CMK (cell line): ENCODE measurements around the gene TMEM186.
"Not testable (repeated sequence)": the region's sequence is repeated elsewhere in the genome, so short reads cannot be mapped to it uniquely, and the experiment has no call there.

Source experiments
- DNase-seq: peaks from one replicate; pipeline ENCODE4 v3.0.0-alpha.2; 2010; ENCODE audit warnings: low read depth

The TMEM186 gene

DNA sequence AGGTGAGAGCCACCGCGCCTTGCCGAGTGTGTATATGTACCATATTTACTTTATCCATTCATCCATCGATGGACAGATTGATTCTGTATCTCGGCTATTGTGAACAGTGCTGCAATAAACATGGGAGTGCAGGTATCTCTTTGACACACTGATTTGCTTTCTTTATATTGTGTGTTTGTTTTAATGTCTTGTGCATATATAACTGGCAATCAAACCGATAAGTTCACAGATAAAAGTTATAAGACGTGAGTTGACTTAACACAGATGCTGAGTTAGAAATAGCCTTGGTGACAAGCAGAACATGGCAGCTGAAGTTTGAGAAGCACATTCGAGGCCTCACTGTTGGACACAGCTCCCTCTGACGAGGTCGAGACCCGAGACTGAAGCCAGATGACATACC, 23.2 kb downstream of the TMEM186 start:
- no peak for DNase-seq

DNA sequence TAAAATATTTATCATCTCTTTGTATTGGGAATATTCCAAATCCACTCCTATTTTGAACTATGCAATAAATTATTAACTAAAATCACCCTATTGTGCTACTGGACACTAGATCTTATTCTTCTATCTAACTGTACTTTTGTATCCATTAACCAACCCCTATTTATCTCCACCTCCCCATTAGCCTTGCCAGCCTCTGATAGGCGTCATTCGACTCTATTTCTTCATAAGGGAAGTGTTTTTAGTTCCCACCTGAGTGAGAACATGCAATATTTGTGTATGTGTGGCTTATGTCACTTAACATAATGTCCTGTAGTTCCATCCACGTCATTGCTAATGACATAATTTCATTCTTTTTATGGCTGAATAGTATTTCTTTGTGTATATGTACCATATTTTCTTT, 23.9 kb downstream of the TMEM186 start:
- no peak for DNase-seq

DNA sequence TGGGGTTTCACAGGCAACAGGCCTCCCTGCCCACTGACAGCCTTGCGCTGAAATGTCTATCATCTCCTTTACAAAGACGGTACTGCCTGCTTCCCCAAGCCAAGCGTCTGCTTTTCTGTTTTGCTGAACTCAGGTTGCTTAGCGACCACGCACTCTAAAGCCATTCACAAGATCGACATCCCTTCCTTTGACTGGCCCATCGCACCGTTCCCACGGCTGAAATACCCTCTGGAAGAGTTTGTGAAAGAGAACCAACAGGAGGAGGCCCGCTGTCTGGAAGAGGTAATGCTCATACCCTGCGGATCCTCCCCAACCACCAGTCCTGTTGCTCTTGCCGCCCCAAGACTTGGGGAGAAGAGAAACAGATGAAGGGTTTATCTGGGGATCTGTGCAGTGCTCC, 28.7 kb downstream of the TMEM186 start:
- no peak for DNase-seq

DNA sequence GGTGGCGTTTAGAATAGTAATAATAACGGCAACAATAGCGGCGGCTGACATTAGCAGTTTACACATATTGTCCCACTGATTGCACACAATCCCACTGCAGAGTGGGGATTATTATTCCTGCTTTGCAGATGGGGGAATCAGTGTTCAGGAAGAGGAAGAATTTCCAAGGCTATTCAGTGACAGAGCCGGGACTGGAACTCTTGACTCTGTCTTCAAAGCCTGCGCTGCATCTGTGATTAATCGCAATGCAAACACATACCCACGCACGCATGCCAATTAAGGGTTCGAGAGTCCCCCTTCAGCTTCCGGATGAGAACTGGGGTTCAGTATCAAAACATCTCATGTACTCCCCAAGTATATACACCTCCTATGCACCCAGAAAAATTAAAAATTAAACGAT, 29.2 kb downstream of the TMEM186 start:
- DNase-seq = no peak

DNA sequence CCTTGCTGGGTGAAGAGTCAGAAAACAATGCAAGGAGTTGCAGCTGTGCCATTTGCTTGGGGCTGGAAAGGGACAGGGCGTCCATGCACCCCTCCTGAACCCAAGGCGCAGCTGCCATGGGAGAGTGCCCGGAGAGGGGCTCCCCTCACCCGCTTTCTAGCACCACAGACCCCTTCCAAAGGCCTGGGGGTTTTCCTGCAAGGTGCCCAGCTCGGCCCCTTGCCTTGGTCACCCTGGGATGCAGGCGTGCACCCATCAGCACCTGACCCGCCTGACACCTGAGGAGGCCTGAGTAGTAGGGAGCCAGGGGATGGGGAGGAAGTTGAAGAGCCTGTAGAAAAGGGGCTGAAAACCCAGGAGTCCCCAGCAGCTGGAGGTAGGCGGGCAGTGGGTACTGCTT, 30.3 kb downstream of the TMEM186 start:
- DNase-seq = no peak

DNA sequence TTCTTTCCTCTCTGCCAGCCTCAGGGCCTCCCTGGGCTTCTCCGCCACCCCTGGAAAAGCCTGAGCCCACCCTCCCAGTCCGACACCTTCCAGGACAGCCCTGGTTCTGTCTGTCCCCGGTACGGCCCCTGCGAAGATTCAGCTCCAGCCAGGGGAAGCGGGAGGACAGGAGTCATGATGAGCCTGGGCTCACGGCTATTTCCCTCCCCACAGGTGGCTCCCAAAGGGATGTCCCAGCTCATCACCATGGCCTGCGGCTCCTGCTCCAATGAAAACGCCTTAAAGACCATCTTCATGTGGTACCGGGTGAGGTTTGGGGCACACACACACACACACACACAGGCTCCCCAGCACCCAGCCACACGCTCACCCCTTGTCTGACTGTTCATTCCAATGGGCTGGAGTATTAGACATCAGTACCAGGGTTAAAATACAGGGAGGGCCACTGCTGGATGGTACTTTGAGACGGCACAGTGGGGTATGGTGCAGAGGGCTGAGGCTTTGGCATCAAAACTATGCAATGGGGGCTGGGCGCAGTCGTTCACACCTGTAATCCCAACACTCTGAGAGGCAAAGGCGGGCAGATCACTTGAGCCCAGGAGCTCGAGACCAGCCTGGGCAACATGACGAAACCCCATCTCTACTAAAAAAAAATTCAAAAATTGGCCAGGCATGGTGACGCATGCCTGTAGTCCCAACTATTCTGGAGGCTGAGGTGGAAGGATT, 32.8 kb downstream of the TMEM186 start:
- no peak for DNase-seq

DNA sequence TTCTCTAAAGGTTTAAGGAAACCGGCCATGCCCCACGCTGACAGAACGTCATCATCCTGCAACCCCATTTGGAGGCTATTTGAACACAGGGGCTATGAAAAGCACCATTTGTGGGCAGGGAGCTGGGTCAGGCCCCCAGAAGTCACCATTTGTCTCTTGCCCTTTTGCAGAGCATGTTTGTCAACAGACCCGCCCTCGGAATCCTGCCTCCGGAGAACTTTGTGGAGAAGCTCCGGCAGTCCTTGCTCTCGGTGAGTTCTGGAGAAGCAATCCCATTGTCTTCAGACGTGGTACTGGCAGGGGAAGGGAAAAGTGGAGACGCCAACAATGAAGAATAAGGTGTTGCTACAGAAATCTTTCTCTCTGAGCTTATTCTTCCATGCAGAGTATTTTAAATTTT, 33.5 kb downstream of the TMEM186 start:
- no peak for DNase-seq

DNA sequence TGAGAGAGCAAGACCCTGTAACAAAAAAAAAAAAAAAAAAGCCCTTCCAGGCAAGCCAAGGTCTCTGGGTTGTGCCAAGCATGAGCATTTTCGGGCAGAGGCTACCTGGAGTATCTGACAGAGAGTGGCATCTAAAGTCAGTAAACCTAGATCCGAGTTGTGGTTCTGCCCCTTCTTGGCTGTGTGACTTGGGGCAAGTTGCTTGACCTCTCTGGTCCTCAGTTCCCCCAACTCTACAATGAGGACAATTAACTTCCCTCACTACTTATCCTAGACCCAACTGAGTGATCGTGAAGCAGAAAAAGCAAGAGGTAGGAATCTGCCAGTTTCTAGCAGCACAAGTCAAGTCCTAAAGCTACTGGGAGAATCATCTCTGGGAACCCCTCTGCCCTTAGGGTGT, 34.4 kb downstream of the TMEM186 start:
- DNase-seq = no peak

DNA sequence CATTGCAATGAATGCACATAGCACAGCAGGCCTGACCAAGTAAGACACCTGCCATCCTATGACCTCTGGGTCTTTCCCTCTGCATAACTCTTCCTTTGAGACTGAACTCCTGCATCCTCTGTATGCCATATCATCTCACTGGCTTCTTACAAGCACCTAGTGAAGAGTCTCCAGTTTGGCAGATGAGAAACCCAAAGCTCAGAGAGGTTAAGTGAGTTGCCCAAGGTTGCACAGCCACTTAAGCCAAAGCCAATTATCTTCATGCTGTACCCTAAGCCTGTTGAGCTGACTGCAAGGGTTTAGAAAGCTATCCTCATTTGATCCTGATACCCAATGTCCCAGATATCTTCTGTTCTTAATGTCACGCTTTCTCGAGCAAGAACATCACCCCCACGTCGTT, 35.2 kb downstream of the TMEM186 start:
- no peak for DNase-seq

DNA sequence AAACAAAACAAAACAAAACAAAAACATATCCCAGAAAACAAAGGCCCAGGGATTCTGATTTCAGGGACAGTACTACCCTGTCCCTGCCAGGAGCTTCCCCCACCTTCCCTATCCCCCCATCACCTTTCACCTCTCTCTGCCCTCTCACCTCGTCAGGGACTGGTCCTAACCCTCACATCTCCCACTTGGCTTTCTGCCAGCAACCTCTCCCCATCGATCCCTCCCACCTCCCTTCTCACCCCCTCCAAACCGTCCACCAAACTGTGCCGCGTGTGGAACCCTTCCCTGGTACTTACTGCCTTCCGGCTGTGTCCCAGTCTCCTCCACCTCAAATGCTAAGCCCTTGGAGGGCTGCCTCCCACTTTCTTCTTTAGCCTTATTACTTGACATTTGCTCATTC, 36.4 kb downstream of the TMEM186 start:
- no peak for DNase-seq

DNA sequence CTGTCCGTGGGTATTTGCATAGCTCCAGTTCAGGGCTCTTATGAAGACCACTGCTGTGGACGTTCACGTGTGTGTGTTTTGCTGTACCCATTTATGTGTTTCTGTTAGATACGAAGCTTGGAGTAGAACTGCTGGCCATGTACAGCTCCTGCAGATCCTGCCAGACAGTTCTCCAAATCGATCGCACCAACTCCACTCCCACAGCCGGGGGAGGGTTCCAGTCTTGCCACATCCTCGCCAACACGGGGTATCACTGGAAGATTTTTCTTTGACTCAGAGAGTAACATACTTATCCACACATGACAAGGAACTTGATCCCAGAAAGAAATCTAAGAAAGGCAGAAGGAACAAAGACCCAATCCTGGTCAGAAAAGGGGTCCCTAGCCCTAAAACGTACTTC, 37.4 kb downstream of the TMEM186 start:
- DNase-seq = no peak

DNA sequence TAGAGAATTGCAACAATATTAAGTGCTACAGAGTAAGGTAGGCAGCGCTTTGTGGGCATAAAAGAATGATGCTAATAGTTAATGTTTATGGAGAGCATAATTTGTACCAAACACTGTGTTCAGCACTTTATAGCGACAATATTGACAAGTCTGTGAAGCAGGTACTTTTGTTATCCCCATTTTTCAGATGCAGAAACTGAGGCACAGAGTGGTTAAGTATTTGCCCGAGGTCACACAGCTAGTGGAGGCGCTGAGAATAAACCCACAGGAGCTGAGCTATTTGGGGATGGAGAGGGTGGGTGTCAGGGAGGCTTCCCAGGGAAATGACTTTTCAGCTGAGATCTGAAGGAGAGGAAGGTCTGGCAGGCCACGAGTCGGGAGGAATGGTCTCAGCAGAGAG, 39.4 kb downstream of the TMEM186 start:
- no peak for DNase-seq

DNA sequence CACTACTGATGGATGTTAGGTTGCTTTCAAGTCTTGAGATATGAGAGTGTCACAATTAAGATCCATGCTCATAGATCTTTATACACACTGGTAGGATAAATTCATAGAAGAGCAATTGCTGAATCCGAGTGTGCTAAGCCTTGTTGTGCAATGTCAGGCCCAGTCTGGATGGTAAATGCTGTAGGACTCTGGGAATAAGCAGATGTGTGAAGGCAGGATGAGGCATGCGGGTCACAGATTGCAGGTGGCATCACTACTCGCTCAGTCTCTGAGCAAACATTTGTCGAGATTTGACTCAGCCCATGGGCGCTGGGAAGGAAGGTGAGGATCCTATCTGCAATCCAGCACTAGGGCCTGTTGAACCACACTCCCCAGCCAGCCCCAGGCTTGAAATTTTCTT, 40.7 kb downstream of the TMEM186 start:
- DNase-seq = no peak

DNA sequence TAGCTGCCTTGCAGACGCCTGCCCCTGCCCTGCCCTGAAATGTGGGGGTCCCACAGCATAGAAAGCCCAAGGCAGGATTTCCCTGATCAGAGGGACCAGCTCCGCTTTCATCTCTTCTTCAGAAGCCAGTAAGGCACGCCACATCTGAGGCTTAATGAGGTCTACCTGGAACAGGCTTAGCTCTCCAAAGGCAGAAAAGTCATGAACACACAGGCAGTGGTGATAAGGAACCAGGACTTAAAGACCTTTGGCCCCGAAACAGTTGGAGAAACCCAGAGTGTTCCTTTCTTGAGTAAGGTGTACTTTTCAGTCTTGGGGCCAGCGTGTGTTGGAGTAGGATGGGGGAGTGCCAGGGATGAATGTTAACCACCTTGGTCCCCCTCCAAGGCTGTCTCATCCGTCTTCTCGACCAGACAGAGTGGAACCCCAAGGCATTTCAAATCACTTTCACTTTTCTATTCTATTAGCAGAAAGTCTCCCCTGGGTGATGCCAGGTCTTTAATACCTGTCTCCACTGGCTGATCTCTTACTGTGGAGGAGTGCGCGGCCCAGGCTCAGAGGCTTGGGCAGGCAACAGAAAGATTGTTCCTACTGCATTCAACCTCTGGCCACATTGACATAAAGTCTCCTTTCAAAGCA, 43.9 kb downstream of the TMEM186 start:
- no peak for DNase-seq

DNA sequence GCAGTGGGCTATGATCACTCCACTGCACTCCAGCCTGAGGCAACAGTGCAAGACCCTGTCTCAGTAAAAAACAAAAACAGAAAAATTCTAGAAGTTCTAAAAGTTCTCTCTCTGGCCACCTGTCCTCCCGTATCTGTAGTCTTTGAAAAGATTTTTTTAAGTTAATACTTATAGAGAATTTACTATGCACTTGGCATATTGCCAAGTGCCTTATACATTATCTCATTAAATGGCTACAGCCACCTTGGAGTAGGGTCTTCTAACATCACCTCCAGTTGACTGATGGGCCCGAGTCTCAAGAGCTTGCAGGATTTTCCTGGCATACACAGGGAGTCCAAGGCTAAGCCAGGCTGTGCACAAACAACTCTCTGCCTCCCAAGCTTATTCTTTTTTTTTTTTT, 44.7 kb downstream of the TMEM186 start:
- no peak for DNase-seq

DNA sequence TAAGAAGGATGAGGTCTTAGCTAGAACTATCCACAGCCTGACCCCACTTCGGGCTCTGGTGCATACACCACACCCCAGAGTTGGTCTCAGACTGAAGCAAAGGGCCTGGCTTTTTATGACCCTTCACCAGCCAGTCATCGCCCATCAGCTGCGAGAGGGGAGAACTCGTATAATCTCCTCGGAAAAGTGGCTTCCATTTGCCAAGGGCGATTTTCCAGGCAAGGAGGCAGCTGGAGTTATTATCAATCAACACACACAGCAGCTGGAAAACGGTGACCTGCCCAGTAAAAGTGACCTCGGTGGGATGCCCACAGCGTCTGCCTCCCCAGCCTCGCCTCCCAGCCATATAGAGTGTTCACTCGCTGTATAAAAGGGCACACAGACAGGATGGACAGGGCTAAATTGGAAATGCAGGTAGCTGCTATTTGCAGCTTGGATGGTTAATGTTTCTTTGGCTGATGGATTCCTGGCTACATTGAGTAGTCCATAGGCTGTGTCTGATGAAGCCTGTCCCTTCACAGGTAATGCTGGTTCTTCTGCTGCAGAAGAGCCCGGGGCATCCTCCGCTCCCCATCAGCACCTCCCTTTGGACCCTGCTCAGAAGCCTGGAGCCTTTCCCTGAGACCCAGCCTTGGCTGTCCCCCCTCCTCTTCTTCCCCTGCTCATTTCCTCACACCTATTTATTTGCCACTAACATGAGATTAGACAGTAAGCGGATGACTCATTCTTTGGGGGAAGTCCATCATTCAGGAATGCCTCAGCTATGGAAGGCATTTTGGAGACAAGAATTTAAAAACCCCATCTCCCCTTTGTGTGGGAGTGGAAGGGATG, 45.7 kb downstream of the TMEM186 start:
- no peak for DNase-seq

DNA sequence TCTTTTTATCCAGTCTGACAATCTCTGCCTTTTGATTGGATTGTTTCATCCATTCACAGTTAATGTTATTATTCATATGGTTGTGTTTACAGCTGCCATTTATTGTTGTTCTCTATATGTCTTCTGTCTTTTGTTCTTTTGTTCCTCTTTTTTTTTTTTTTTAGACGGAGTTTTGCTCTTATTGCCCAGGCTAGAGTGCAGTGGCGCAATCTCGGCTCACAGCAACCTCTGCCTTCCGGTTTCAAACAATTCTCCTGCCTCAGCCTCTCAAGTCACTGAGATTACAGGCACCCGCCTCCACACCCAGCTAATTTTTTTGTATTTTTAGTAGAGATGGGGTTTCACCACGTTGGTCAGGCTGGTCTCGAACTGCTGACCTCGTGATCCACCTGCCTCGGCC, 48.5 kb downstream of the TMEM186 start:
- not testable (repeated sequence) for DNase-seq
